Neural progenitor cell (in vitro differentiated cells): ENCODE data around the gene HS3ST5.
A peak's percentile ranks its signal among the peaks of the same experiment; 100 is the strongest.

ENCODE experiments used
- CTCF ChIP-seq: fragments of 200-600 bp; sonication (generic); IDR thresholded peaks from 2 replicates; pipeline ENCODE4 v1.5.1; 2017; ENCODE audit warnings: antibody characterized with exemption, mild to moderate bottlenecking
- EZH2 ChIP-seq: fragments of 200-600 bp; sonication (generic); IDR thresholded peaks from 2 replicates; pipeline ENCODE4 v1.6.1; 2017; ENCODE audit warnings: antibody characterized with exemption, mild to moderate bottlenecking, moderate library complexity

GRCh38 chr6:114327074-114327473 lies 15.7 kb downstream of the HS3ST5 start:
- TF ChIP-seq CTCF: peak; percentile 33
- no peak for TF ChIP-seq EZH2
